GM12892 (cell line): ENCODE data around the gene GMPS.

Experiments used
- POLR2A ChIP-seq: IDR thresholded peaks from 2 replicates; pipeline ENCODE4 v1.6.1; 2011; ENCODE audit warnings: low read depth, low read length, control low read depth
- POLR2AphosphoS5 ChIP-seq: IDR thresholded peaks from 2 replicates; pipeline ENCODE4 v1.6.1; 2011; ENCODE audit warnings: low read depth, low read length, control low read depth
- TAF1 ChIP-seq: IDR thresholded peaks from 2 replicates; pipeline ENCODE4 v1.6.1; 2011; ENCODE audit warnings: low read depth, mild to moderate bottlenecking, control low read depth, low read length, borderline replicate concordance

DNA sequence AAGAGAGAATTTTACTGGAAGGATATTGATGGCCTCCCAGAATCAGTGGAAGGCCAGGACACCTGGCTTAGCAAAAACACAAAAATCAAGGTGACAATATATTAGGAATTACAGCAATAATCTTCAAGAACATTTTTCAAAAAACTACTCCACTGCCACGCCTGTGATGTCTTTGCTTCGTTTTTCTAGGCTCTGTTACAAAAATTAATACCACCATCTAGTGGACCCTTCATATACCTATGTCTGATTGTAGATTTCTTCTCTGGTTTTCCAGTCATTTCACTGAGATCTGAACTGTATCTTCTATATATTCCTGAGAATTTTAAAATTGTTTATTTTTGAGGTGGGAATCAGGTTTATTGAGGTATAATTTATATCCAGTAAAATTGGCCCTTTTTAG lies 10.6 kb upstream of the GMPS start:
- no peak for TF ChIP-seq POLR2A
- TF ChIP-seq POLR2AphosphoS5: no peak
- TF ChIP-seq TAF1: no peak
